Adipocyte (in vitro differentiated cells): Measurements from ENCODE around the gene KRT13.
A peak's percentile ranks its signal among the peaks of the same experiment; 100 is the strongest.

Experiments
- DNase-seq: peaks from one replicate; pipeline ENCODE4 v3.0.0-alpha.2; 2015; ENCODE audit warnings: low read depth
- H3K27me3 ChIP-seq: replicated peaks from 2 replicates; pipeline ENCODE4 v1.7.0; 2013; ENCODE audit warnings: mild to moderate bottlenecking, low read length, moderate library complexity; ENCODE audit not compliant: control insufficient read depth, insufficient read depth
- H3K36me3 ChIP-seq: 2 replicates; pipeline ENCODE4 v1.7.0; 2013; ENCODE audit warnings: low read length, mild to moderate bottlenecking, moderate library complexity; ENCODE audit not compliant: control insufficient read depth, insufficient read depth, severe bottlenecking
- H3K4me1 ChIP-seq: 2 replicates; pipeline ENCODE4 v1.7.0; 2013; ENCODE audit warnings: mild to moderate bottlenecking, low read length, moderate library complexity; ENCODE audit not compliant: control insufficient read depth, insufficient read depth
- H3K4me3 ChIP-seq: 2 replicates; pipeline ENCODE4 v1.7.0; 2013; ENCODE audit warnings: mild to moderate bottlenecking, low read length, moderate library complexity
- H3K9ac ChIP-seq: 2 replicates; pipeline ENCODE4 v1.7.0; 2013; ENCODE audit warnings: mild to moderate bottlenecking, low read length, moderate library complexity
- H3K9me3 ChIP-seq: 2 replicates; pipeline ENCODE4 v1.7.0; 2013; ENCODE audit warnings: mild to moderate bottlenecking, low read length, moderate library complexity; ENCODE audit not compliant: control insufficient read depth

KRT13 gene

GRCh38 chr17:41504246-41504977, 1.0 kb downstream of the KRT13 start:
- Histone ChIP-seq H3K4me3 (no peak overlapping the region), H3K27me3 (peaks cover 3% of the 10 kb centered on the region), H3K9ac (no peak overlapping the region), H3K4me1 (no peaks in the 10 kb centered on the region), H3K36me3 (no peaks in the 10 kb centered on the region), H3K9me3 (no peaks in the 10 kb centered on the region)
- no peak for DNase-seq

GRCh38 chr17:41503202-41503601, 2.2 kb downstream of the KRT13 start:
- Histone ChIP-seq H3K4me3 (no peak overlapping the region), H3K4me1 (no peaks in the 10 kb centered on the region), H3K9me3 (no peaks in the 10 kb centered on the region), H3K9ac (no peak overlapping the region), H3K27me3 (no peaks in the 10 kb centered on the region), H3K36me3 (no peaks in the 10 kb centered on the region)
- DNase-seq: no peak

DNA sequence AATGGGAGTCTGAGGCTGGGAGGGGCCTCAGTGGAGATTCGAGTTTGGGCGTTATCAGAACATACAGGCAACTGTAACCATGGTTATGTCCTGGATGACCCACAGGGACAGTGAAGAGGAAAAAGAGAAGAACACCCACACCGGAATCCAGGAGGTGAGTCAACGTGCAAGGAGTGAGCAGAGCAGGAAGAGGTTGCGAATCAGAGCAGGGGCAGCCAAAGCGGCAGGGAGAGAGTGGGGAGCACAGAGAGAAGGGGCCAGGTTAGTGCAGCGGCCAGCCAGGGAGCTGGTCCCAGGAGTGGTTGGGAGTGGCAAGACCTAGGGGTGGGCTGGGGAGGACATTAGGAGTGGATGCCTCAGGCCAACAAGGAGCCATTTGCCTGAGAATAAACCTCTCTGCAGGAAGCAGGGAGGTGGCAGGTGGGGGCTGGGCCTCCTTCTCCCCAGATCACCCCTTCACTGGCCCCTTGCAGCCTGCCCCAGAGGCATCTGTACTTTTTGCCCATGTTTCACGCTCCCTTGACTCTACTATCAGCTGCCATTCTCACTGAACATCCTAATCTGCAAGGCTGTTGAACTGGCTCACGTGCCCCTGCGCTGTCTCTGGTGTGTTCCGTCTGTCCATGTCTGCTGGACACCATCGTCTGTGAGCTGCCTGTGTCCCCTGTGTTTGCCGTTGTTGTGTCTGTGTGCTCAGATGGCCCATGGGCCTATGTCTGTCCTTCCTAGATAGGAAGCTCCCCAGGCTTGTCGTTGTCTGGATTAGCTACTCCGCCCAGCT, 5.1 kb downstream of the KRT13 start:
- H3K27me3 ChIP-seq: no peaks in the 10 kb centered on the region
- peaks cover 3% of the 10 kb centered on the region for H3K4me1 ChIP-seq
- H3K36me3 ChIP-seq: no peaks in the 10 kb centered on the region
- H3K4me3 ChIP-seq: no peak overlapping the region
- no peak overlapping the region for H3K9ac ChIP-seq
- peak; percentile 18 for DNase-seq
- no peaks in the 10 kb centered on the region for H3K9me3 ChIP-seq

DNA sequence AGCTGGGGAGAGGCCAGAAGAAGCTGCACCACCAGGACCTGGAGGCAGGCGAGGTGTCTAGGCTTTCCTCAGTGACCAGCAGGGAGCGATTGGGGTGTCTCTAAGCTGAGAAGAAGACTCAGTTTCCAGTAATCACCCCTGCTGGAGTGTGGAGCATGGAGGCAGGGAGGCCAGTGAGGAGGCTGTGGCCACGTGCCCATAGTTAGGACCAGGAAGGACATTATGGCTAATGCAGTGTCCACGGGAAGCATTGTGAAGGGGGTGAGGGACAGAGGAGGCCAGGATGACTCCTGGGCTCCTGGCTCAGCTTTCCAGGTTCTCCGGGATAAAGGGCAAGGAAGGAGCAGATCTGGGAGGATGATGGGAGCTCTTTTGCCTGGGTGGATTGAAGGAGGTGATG, 5.7 kb downstream of the KRT13 start:
- H3K9me3 ChIP-seq: no peaks in the 10 kb centered on the region
- no peak for DNase-seq
- H3K9ac ChIP-seq: no peak overlapping the region
- H3K4me1 ChIP-seq: peaks cover 3% of the 10 kb centered on the region
- no peaks in the 10 kb centered on the region for H3K27me3 ChIP-seq
- H3K4me3 ChIP-seq: no peak overlapping the region
- no peaks in the 10 kb centered on the region for H3K36me3 ChIP-seq

DNA sequence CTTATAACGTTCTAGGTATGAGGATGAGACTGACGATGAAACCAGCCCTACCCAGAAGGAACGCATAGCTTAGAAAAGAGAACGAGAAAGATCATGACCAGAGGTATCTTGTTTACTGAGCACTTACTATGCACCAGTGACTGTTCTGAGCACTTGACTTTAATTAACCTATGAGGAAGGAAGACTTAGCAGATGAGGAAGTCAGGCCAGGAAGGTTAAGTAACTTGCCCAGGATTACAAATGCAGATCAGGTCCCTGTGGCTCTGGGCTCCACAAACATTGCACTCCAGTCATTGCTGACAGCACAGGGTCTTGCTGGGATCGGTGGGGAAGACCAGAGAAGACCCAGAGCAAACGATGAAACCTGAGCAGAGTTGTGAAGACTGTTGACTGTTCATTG, 7.1 kb downstream of the KRT13 start:
- DNase-seq: no peak
- Histone ChIP-seq H3K36me3 (no peaks in the 10 kb centered on the region), H3K4me1 (peaks cover 3% of the 10 kb centered on the region), H3K9me3 (no peaks in the 10 kb centered on the region), H3K9ac (no peak overlapping the region), H3K4me3 (no peak overlapping the region), H3K27me3 (no peaks in the 10 kb centered on the region)

GRCh38 chr17:41496803-41497484, 8.5 kb downstream of the KRT13 start:
- H3K27me3 ChIP-seq: no peaks in the 10 kb centered on the region
- DNase-seq: peak; percentile 73
- H3K4me1 ChIP-seq: peaks cover 16% of the 10 kb centered on the region
- peak overlapping the region; percentile 27 for H3K9ac ChIP-seq
- no peaks in the 10 kb centered on the region for H3K9me3 ChIP-seq
- H3K4me3 ChIP-seq: no peak overlapping the region
- no peaks in the 10 kb centered on the region for H3K36me3 ChIP-seq

DNA sequence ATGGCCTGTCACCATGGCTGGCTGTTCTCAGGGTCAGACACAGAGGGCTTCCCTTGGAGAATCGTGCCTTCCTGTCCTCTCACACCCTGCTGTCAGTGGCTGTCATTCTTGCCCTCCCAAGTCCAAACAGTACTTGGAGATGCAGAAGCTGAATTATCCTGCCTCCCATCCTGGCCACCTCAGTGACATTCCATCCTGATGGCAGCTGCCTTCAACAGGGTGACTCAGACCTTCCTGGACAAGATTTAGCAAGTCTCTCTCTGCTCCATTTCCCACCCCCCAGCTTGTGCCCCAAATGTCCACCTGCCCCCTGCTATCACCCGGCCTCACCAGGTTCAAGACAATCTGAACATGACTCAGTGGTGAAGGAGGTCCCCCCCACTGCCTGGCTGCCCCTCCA, 10.9 kb downstream of the KRT13 start:
- Histone ChIP-seq H3K4me1 (peaks cover 16% of the 10 kb centered on the region), H3K36me3 (no peaks in the 10 kb centered on the region), H3K9me3 (no peaks in the 10 kb centered on the region), H3K27me3 (peaks cover 4% of the 10 kb centered on the region), H3K9ac (no peak overlapping the region), H3K4me3 (no peak overlapping the region)
- peak; percentile 34 for DNase-seq

GRCh38 chr17:41492771-41493170, 12.6 kb downstream of the KRT13 start:
- H3K27me3 ChIP-seq: peaks cover 11% of the 10 kb centered on the region
- DNase-seq: peak; percentile 14

DNA sequence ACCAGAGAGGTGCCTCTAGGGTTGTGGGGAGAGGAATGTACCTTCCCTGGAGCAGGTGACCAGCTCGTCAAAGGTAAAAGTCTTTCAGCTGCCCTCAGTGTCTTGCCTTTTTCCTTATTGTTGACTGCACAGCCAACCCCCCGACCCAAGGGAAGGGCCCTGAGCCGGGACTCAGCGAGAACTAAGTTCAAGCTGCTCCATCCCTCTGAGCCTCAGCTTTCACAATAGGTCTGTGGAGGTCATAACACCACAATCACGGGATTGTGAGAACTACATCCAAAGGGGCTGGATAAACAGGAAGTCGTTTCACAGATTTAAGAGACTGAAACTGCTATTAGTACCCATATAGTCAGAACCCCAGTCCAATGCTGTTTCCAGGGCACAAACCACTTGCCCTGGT, 13.1 kb downstream of the KRT13 start:
- H3K4me1 ChIP-seq: peaks cover 16% of the 10 kb centered on the region
- H3K9me3 ChIP-seq: no peaks in the 10 kb centered on the region
- no peak for DNase-seq
- H3K9ac ChIP-seq: no peak overlapping the region
- no peaks in the 10 kb centered on the region for H3K36me3 ChIP-seq
- peaks cover 15% of the 10 kb centered on the region for H3K27me3 ChIP-seq
- H3K4me3 ChIP-seq: no peak overlapping the region

More at GRCh38 chr17:41492771-41493170, 12.6 kb downstream of the KRT13 start:
- Histone ChIP-seq H3K9me3 (no peaks in the 10 kb centered on the region), H3K9ac (no peak overlapping the region), H3K4me3 (no peak overlapping the region), H3K36me3 (no peaks in the 10 kb centered on the region), H3K4me1 (peaks cover 16% of the 10 kb centered on the region)

DNA sequence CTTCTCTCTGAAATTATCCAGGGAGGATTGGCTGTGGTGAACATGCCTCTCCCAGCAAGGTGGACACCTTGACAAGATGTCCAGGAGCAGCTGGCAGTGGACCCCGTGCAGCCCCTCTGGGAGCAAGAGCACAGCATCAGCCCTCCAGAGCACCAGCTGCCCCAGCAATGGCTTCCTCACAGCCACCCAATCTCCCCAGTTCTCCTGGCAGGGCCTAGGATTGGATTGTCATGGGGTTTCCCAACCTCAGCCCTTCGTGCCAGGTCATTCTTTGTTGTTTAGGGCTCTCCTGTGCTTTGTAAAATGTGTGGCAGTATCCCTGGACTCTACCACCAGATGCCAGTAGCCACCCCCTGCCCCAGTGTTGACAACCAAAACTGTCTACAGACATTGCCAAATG, 13.9 kb downstream of the KRT13 start:
- no peak for DNase-seq
- Histone ChIP-seq H3K4me1 (peaks cover 13% of the 10 kb centered on the region), H3K36me3 (no peaks in the 10 kb centered on the region), H3K9ac (no peak overlapping the region), H3K4me3 (no peak overlapping the region), H3K27me3 (peaks cover 23% of the 10 kb centered on the region), H3K9me3 (no peaks in the 10 kb centered on the region)
